Upper lobe of left lung (tissue), 4 donors: ENCODE data around the gene PGK1.

Experiments
- EP300 ChIP-seq, 4 donors: sonication (generic); formaldehyde crosslinking; IDR thresholded peaks; one replicate each; pipeline ENCODE4 v1.5.1; 2017; ENCODE audit warnings: antibody characterized with exemption in 4 of 4, control low read depth in 2 of 4
- POLR2A ChIP-seq, 4 donors: fragments of 450-650 bp; IDR thresholded peaks; one replicate each; pipeline ENCODE4 v1.5.1; 2016 to 2017; ENCODE audit warnings: antibody characterized with exemption in 4 of 4, mild to moderate bottlenecking in 2 of 4
- POLR2AphosphoS5 ChIP-seq, 2 donors: sonication (generic); formaldehyde crosslinking; IDR thresholded peaks; one replicate each; pipeline ENCODE4 v1.5.1; 2017; ENCODE audit warnings: antibody characterized with exemption in 2 of 2
- TF ChIP-seq, protein P1 (sequence below), 6 experiments: fragments of 450-650 bp in 4 of 6; fragments of 200-600 bp in 2 of 6; sonication (generic) in 2 of 6; IDR thresholded peaks; one replicate each; pipeline ENCODE4 v1.5.1; 2016 to 2019; ENCODE audit warnings: antibody characterized with exemption in 6 of 6

DNA sequence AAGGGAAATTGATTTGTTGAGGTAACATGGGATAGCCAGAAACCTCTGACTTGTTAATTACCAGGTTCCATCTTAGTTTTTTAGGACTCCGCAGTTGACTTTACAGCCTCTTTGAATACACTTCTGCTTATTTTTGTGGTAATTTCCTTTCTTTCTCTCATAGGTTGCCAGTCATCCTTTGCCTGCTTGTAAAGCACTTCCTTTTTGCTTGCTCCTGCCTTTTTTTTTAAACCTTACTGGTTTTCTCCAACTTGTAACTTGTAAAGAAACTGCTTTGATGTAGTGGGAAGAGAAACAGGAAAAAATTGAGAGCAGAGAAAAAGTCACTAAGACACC, 2.6 kb downstream of the PGK1 start:
- TF ChIP-seq POLR2AphosphoS5 (IDR thresholded peaks at IDR 0.05) (no peak), POLR2A (IDR thresholded peaks at IDR 0.05) (no peak), EP300 (IDR thresholded peaks at IDR 0.05) (no peak)
- TF ChIP-seq, protein P1, sequence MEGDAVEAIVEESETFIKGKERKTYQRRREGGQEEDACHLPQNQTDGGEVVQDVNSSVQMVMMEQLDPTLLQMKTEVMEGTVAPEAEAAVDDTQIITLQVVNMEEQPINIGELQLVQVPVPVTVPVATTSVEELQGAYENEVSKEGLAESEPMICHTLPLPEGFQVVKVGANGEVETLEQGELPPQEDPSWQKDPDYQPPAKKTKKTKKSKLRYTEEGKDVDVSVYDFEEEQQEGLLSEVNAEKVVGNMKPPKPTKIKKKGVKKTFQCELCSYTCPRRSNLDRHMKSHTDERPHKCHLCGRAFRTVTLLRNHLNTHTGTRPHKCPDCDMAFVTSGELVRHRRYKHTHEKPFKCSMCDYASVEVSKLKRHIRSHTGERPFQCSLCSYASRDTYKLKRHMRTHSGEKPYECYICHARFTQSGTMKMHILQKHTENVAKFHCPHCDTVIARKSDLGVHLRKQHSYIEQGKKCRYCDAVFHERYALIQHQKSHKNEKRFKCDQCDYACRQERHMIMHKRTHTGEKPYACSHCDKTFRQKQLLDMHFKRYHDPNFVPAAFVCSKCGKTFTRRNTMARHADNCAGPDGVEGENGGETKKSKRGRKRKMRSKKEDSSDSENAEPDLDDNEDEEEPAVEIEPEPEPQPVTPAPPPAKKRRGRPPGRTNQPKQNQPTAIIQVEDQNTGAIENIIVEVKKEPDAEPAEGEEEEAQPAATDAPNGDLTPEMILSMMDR (IDR thresholded peaks at IDR 0.05): no peak
